AG08396 (cell line): Measurements from ENCODE around the gene ACO1.
"Not testable (repeated sequence)": the region's sequence is repeated elsewhere in the genome, so short reads cannot be mapped to it uniquely, and the experiment has no call there.

Experiments used
- DNase-seq: peaks from one replicate; pipeline ENCODE4 v3.0.0; 2012; ENCODE audit warnings: low spot score, mixed read lengths

The ACO1 gene

DNA sequence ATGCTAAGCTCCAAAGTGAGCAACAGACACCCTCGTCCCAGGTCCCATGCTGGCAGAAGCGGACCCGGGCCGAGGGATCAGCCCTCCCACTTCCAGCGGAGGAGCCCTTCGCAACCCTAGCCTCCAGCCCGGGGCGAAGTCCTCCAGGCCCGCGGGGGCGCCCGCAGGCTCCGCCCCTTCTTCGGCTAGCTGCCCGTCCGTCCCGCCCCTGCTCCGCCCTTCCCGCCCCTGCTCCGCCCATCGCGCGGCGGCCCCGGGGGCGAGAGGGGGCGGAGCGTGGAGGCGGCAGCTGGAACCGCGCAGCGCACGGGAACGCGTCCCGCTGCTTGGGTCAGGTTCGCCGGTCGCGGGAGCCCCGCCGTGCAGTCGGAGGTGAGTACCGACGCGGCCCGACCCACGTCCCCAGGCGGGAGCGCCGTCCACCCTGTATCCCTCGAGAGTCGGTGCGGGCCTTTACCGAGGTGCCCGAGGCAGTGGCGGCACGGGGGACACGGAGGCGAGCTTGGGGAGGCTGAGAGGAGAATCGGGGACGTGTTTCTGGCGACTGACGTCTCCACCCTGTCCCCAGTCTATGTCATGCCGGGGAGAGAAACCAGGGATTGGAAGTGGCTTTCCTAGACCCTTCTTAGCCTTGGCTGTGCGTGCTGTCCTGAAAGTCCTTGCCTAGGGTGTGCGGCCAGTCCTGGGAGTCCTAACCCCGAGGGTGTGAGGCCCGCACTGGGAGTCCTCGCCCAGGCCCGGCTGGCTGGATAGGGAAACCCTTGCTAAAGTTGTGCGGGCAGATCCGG is at the start of gene ACO1:
TSS of gene ACO1 (plus strand) at position 280 of the 788 bp plus-strand sequence. CDS start 20,864 bp downstream, outside the sequence.
- peak; percentile 98 for DNase-seq

DNA sequence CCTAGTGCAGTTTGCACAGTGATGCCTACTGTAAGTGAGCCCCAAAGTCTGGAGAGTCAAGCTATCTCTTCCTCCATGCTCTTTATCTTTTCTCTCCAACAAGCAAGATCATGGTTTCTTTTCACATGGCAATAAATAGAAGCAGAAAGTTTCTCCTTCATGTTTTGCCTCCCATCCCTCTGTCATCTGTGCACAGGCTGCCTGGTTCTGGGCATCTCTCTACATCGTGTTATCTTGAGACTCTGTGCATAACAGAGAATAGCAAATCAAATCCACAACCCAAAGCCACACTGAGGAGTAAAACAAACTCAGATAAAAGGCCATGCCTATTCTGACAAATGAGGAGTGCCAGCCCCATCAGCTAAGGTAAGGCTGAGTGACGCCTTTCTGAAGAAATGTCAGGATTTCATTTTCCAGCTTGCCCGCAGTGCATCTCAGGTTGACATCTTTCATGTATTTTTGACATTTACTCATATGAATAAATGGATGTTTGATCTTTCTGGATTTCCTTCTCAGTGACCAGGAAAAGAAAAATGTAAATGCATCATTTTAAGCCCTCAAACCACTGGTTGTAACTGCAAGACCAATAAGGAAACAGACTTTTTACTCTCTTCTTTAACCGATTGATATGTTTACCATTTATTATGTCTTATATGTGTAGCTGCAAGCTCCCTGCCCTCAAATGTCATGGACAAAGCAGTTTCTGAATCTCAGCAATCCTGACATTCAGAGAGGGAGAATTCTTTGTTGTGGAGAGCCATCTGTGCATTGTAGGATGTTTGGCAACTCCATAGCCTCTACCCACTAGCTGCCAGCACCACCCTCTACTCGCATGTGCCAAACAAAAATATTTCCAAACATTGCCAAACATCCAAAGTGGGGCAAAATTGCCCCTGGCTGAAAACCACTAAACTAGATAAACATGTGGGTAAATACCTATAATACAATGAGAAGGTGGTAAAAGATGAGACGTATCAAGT is 49.2 kb upstream of the ACO1 start:
- no peak for DNase-seq

DNA sequence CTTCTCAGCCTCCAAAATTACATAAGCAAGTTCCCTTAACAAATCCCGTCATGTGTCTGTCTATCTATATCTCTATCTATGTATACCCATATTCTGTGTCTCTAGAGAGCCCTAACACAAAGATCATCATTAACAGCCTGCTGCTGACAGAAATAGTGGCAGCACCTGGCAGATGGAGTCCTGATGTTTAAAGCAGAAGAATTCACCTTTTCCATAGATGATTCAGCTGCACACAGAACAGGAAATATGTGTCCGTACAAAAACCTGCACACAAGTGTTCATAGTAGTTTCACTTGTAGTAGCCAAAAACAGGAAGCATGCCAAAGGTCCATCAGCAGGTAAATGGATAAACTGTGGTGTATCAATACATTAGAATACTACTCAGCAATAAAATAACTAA is 45.0 kb upstream of the ACO1 start:
- DNase-seq, result no peak

DNA sequence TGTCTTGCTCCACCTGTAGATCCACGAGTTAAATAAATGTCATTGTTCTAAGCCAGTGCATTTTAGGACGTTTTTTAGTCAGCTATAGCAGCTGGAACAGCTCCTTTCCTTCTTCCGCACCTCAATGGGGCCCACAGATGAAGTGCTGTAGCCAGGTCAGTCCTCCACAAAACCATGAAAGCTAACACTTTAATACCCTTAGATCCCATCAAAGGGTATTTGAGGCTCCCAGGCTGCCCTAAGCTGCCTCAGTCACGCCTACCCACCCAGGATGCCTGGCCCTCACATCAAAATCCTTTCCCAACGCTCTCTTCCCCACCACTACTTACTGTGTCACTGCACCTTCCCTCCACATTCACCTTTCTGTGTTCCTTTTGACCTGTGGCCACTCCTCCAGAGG is 44.1 kb upstream of the ACO1 start:
- no peak for DNase-seq

DNA sequence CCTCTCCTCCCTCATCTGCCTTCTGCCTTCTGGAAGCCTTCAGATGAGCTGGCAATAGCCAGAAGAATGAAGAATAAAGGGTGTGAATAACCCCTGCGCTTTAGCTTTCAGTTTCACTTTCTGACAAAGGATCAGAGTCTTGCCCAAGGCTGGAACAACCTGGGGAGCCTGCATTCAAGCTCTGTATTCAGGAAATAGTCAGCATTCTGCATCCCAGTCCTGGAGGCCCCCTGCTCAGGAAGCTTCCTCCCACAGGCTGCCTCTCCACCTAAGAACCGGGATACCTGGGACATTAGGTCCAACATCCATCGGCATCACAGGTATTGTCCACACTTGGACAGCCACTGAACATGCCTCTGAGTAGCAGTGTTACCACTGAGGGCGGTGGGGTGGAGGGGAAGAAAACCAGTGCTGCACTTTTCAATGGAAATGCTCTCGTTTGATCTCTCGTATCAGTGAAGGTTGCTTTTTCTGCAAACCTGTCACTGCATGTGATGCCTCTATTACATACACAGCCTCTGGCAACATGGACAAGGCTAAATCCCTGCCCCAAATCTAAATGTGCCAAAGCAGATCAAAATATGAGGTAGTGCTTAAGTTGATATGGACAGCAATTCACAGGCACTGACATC is 39.8 kb upstream of the ACO1 start:
- peak; percentile 10 for DNase-seq

DNA sequence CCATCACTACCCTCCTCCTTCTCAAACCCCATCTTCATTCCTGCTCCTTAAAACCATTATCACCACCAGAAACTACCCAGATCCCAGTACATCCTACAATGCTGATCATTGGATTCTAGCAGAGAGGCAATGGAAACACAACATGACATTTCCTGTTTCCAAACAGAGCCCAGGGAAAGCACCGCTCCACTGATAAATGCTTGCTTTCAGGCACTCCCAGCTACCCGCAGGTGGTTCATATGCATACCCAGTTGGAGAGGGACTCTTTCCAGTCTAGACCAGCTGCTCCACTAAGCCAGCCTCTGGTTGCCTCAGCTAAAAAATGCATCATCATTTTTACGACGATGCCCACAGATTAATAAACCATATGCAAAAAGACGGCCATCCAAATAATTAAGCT is 39.2 kb upstream of the ACO1 start:
- no peak for DNase-seq

DNA sequence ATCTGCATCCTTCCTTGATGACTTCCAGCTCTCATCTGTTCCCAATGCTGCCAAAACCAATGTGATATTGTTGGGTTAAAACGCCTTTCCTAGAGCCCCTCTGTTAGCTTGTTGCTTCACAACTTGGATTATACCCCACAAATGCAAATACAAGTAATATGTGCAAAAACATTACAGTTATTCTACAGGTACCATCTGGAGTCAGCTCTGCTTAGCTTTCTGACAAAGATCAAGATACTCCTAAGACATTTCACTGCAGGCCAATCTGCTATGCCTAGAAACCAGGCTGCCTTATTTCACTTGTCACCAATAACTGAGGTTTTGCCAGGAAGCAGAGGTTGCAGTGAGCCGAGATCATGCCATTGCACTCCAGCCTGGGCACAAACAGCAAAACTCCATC is 36.9 kb upstream of the ACO1 start:
- no peak for DNase-seq

DNA sequence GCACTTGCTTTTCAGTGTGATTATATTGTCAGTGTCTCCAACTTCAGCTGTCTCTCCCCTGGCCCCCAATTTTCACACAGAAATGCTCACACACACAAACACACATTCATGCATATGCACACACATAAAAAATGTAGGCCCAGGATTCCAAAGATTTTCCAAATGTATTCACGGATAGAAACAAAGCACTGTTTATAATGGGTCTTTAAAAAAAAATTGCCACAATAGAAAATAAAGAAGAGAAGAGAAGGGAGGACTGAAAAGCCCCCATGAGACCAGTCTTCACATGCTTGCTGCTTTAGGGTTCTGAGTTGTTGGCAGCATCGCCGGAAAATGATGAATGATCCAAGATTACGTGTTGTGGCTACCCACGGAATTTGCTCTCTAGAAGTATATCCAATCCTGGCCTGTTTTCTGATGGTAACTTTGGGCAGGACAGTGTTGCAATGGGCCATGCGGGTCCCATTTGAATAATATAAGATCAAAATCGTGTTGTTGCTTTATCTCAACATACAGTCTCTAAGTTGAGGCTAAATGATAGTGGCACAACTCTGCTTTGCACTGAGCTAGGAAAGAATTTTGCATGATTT is 36.2 kb upstream of the ACO1 start:
- no peak for DNase-seq

DNA sequence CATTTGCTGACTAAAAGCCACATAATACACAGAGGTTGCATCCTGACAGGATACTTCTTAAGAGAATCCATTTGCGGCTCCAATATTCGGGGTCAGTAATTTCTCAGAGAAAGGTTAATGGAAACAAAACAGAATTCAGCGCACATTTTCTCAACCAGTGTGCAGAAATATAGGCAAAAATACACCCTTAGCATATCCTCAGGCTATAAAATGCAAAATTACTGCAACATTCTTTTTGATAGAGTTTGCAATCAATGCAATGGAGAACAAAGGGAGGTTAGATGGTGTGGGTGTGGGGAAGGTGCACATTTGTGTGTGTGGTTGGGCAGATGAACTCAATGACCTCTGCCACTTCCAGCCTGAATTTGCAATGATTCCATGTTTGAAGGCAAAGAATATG is 35.4 kb upstream of the ACO1 start:
- DNase-seq, result no peak

DNA sequence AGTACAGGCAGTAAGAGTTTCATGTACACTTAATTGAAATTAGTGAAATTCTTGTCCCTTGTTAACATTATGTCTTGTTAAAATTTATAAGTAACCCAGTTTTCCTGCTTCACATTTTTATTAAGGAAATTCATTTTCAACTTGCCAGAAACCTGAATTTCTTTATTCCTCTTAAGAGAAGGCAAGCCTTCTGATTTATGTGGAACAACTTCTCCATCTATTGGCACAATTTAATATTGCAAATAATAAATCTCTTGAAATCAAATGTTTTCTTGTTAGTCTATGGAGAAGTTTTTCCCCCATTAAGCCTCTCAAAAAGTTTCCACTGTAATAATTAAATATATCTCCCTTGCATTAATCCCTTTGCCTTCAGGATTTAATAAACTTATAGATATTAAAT is 33.8 kb upstream of the ACO1 start:
- no peak for DNase-seq

DNA sequence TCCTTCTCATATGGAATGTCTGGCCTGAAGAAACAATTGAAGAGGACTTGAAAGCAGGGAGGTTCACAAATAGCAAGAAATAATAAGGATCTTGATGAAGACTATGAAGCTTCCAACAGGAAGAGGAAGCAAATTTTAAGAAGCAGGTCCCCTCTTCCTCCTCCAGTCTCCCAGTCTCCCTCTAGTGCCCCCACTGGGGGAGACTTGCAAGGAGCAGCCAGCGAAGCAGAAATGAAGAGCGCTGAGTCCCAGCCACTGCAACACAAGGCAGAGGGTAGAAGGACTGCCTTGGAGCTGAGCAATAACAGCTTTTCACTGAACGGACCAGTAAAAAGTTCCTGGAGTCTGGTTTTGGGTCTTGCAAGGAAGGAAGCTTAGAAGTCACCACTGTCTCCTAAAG is 32.6 kb upstream of the ACO1 start:
- no peak for DNase-seq

DNA sequence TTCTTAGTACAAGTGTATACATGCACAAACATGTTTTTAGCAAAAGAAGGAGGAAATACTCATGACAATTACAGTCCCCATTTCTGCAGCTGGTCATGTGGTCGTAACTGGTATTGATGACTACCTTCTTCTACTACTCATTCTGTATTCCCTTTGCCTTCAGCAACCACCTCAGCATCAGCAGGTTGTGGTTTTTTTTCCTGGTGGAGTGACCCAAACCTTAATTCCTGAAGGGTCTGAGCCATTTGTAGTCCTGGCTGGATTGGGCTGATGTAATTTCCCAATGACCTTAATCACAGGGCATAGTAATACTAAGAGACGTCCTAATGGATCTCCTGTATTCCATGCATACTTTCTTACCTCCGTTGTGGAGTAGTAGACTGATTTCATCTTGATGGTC is 31.0 kb upstream of the ACO1 start:
- not testable (repeated sequence) for DNase-seq

DNA sequence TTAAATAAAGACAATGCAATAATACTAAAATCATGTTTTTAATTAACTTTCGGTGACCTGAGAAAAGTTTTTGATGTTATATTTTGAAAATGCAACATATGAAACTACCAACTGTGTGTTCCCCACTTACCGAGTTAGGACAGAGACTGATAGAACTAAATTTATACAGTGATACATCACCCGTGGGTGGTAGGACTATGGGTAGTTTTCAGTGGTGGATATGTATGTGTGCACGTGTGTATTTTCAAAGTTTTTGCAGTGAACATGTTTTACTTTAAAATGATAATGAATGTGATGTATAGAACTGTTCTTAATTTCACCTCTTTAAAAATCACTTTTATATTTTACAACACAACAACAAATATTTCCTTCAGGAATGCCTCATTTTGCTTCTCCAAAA is 25.0 kb upstream of the ACO1 start:
- DNase-seq, result no peak

DNA sequence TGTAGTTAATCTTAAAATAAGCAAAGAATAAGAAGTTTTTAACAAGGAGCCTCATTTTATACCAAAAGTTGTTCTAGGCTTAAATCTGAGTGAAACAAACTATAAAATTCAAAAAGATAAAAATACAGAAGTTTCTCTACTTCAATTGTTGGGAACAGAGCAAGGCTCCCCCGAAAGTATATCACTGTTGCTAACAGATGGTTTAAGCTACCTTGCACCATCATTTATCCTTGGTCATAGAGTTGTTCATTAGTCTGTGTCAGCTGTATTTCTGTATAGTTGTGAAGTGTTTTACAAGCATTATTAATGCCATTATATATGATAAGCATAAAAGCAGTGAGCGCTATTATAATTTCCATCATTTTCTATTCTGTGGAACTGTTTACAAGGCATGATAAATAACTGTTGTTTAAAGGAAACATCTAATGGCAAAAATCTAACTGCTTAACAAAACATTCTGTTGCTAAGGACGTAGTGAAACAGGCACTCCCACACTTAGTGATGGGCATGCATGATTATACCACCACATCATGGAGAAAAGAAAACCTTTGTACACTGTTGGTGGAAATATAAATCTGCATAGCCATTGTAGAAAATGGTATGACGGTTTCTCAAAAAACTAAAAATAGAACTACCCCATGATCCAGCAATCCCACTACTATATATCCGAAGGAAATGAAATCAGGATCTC is 23.3 kb upstream of the ACO1 start:
- no peak for DNase-seq

DNA sequence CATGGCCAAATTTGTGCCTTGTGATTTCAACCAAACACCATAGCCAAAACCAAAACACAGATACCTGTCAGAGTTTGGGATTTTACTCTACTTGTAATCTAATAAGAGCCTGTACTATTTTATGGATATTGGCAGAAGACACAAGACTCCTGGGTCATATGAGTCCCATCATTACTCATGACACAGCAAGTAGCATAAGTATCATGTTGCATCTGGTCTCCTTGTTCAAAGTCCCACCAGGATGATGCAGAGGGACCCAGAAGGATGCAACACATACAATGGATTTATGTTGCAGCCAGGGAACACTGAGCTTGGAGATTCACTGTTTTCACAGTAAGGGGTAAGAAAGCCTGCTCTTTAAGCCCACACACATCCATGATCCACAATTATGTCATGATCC is 13.2 kb upstream of the ACO1 start:
- no peak for DNase-seq

DNA sequence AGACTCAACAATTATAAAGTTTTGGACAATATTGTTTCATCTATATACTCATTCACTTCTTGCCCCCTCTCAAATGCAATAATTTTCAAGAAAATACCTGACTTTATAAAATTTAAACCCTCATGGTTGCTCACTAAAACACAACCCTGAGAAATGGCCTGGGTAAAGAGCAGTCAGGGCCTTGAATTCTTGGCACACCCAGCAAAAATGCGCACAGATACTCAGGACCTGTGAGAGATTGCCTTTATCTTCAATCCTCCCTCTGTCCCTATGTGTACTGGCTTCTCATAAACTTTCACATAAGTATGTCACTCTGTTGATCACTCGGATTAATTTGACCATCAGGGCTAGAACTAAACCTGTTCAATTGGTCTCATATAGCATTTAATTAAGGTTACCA is 12.8 kb upstream of the ACO1 start:
- DNase-seq, result no peak

DNA sequence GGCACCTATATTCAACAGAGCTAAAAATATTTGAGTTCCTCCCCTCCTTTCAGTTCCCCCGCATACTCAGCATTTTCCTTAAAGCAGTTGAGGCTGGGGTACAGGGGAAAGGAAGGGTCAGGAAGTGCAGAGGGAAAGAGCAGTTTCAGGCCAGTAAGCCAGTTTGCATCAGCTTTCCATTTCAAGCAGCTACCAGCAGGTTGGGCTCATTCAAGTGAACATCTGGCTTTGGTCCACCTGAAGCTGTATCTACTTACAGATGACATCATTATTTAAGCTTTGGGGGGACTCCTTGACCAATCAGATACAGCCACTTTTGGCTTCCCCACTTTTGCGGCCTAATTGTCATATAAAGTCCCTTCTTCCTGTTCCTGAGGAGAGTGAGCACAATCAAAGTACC is 8.2 kb upstream of the ACO1 start:
- DNase-seq, result no peak

DNA sequence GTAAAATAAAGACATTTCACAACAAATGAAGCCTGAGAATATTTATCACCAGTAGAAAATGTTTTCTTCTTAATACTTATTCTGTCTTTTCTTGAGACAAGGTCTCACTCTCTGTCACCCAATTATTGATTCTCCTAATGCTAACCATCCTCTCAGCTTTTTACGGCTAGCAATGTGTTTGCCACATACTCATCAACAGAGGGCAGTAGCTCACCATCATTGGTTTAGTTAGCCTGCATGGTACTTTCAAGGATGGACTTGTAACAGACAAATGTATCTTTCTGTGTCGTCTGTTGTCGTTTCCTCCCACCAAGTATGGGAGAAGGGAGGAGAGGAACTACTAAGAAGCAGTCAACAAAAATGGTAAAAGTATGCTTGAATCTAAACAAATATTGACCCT is 5.9 kb upstream of the ACO1 start:
- peak; percentile 69 for DNase-seq

DNA sequence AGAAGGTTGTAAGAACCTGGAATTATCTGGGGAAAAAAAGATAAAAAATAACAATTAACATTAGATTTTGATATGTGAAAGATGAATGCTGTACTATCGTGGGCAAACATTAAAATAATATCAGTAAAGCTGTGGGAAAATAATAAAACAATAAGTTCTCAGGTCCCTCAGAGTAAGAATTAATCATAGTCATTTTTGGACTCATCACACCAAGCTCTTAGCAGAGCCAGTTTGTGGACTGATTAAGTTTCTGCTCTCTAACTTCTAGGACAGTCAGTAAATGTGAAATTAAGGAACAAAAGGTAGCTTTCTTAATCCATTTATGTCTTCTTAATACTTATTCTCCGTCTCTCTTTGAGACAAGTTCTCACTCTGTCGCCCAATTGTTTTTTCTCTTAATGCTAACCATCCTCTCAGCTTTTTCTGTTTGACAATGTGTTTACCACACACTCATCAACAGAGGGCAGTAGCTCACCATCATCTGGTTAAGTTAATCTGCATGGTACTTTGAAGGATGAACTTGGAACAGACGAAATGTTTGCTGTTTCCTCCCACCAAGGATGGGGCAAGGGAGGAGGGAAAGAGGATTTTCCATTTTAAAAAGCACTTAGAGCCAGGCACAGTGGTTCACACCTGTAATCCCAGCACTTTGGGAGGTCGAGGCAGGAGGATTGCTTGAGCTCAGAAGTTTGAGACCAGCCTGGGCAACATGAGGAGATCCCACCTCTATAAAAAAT is 5.3 kb upstream of the ACO1 start:
- DNase-seq, result peak; percentile 75

DNA sequence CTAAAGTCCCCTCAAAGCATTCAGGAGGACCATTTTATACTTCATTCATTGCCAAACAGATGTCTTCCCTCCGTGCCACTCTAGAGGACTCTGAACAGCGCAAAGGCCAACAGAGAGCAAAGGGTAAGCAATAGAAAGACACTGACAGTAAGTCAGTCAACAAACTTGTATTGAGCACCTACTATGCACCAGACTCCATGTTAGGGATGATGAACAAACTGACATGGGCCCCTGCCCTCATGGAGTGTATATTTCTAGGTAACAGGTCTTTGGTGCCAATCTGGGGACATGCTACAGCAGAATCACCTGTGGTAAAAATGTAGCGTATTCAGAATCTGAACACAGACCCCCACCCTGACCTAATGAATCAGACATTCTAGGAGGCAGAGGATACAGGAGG is 3.5 kb upstream of the ACO1 start:
- DNase-seq, result no peak
